Measurements from ENCODE around the gene SNTG2. TPM values are rescaled to one million over a fixed set of nuclear protein-coding genes. Genes with fewer than 3 reads are reported as not detected.
"Not testable (repeated sequence)": the region's sequence is repeated elsewhere in the genome, so short reads cannot be mapped to it uniquely, and the experiment has no call there.

The SNTG2 gene
- total RNA-seq, 1 donor from 2014 or later: 4.4 TPM

- intact Hi-C loops (cut with DNase I): no loop called here
- ATAC-seq (no peak), DNase-seq (ENCODE audit: low spot score) (no peak)
These were observed 243.2 kb downstream of the SNTG2 start for GRCh38 chr2:1193801-1194200.

DNA sequence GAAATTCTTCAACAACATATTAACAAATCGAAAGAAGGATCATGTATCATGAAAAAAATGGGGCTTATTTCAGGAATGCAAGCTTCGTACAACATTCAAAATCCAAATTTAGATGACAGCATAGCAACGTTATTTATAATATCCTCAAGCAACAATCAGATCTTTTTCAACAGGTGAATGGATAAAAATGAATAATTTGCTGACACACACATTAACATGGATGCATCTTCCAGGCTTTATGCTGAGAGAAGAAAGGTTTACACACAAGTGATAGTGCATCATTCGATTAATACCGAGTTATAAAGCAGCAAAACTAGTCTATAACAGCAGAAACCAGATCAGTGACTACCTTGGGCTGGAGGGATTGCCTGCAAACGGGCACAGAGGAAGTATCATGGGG, 253.1 kb downstream of the SNTG2 start:
- intact Hi-C loops (cut with DNase I): no loop called here
- DNase-seq (ENCODE audit: low spot score) (no peak), ATAC-seq (no peak)

DNA sequence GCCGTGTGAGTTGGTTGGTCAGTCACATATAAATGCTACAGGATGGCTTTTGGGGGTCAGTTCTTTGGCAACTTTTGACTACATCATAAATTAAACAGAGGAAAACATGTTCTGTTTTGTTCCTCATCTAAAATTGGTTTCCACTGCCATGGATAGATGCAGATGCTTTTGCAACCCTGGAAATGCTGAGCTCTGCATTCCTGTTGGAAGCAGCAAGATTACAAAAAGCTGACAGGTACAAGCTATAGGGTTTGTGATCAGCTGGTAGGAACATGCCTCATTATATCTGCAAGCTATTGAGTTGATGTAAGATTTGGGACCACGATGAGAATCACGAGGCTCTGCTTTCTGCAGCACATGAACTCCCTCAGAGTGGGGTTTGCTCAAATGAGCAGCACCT, 255.2 kb downstream of the SNTG2 start:
- intact Hi-C loops (cut with DNase I): no loop called here
- ATAC-seq (no peak), DNase-seq (ENCODE audit: low spot score) (no peak)

GRCh38 chr2:1207962-1208510, 257.4 kb downstream of the SNTG2 start:
- no peak for ATAC-seq
- intact Hi-C loops (cut with DNase I): no loop called here
- DNase-seq (ENCODE audit: low spot score): no peak

DNA sequence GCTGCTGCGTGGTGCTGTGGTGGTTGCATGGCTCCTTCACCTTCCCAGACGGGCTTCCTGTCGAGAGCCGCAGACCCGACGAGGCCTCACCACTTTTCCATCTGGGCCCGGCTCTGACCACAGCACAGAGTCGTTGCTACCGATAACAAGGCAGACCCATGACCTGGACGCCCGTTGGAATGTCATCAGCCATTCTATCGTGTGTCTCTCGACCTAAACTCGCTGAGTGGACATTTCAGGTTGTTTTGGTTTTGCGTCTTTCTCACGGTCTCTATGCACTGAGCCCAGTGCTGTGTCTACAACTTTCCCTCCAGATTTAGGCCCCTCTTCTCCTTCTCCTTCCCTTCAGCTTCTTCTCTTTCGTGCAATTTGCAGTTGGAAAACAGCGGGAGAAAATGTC, 257.9 kb downstream of the SNTG2 start:
- intact Hi-C loops (cut with DNase I): no loop called here
- ATAC-seq (no peak), DNase-seq (ENCODE audit: low spot score) (no peak)

DNA sequence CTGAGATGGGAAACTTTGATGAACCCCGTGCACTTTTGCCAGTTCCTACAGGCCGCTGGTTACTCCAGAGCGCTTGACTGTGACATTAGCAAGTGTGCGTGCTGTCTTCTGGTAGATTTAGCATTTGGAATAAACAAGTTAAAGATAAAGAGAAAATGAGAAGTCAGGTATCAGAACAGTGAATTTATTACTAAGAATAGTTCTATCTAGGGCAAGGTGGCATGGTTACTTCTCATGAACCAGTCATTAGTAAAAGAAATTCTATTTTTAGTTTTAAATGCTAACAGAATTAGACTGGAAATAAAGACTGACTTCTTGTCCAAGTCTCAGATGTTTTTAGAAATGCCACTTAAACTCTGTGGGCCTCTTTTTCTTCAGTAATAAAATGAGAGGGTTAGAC, 258.6 kb downstream of the SNTG2 start:
- DNase-seq (ENCODE audit: low spot score) (no peak), ATAC-seq (no peak)
- intact Hi-C loops (cut with DNase I): no loop called here

DNA sequence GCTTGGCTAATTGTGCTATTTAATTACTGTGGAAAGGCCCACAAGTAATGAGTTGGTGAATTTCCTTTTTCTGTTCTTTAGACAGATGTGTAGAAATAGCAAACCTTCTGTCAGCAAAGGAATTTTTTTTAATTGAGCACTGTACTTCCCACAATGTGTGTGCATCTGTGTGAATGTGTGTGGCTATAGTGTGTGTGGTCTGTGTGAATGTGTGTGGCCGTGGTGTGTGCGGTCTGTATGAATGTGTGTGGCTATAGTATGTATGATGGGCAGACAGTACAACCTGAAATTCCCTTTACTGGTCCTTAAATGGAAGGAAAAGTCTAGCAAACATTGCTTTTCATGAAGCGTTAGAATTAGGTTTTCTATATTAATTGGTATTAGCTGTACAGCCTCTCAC, 259.1 kb downstream of the SNTG2 start:
- ATAC-seq: no peak
- DNase-seq (ENCODE audit: low spot score): no peak
- intact Hi-C loops (cut with DNase I): no loop called here

DNA sequence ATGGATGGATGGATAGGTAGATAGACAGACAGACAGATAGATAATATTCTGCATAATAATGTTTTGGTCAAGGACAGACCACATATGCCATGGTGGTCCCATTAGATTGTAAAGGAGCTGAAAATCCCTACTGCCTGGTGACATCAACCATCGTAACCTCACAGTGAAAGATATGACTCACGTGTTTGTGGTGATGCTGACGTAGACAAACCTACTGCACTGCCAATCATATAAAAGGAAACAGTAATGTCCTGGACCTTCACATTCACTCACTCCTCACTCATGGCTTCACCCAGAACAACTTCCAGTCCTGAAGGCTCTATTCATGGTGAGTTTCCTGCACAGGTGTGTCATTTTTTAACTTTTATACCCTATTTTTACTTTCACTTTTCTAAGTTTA, 259.7 kb downstream of the SNTG2 start:
- ATAC-seq (no peak), DNase-seq (ENCODE audit: low spot score) (no peak)
- intact Hi-C loops (cut with DNase I): no loop called here

- DNase-seq (ENCODE audit: low spot score): no peak
- intact Hi-C loops (cut with DNase I): no loop called here
- ATAC-seq: peak; percentile 89
These were observed 269.4 kb downstream of the SNTG2 start for GRCh38 chr2:1219901-1220573.

DNA sequence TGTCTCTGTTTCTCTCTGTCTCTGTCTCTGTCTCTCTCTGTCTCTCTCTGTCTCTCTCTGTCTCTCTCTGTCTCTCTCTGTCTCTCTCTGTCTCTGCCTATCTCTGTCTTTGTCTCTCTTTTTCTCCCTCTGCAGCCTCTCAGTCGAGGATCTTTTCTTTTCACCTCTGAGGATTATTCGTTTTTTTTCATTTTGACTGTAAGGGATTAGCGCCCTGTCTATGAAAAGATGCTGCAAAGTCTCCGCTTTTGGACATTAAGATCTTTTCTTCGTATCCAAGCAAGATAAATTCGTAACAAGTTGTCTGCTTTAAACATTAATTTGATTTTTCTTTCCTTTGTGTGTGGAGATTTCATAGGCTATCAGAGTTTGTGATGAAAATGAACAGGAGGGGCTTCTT, 271.4 kb downstream of the SNTG2 start:
- intact Hi-C loops (cut with DNase I): no loop called here

DNA sequence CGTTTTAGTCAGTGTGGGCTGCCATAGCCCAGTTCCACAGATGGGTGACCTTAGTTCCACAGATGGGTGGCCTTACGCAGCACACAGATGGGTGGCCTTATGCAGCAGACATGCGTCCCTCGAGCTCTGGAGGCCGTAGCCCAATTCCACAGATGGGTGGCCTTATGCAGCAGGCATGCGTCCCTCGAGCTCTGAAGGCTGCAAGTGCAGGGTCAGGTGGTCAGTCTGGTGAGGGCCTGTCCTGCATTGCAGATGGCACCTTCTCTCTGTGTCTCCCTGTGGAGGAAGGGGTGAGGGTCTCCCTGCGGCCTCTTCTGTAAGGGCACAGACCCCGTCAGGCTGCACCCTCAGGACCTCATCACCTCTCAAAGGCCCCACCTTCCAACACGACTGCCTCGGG, 273.1 kb downstream of the SNTG2 start:
- intact Hi-C loops (cut with DNase I): no loop called here
- no peak for DNase-seq (ENCODE audit: low spot score)
- no peak for ATAC-seq

More for the DNA sequence above, 271.4 kb downstream of the SNTG2 start:
- no peak for ATAC-seq
- DNase-seq (ENCODE audit: low spot score): no peak

- DNase-seq (ENCODE audit: low spot score) (no peak), ATAC-seq (no peak)
- intact Hi-C loops (cut with DNase I): no loop called here
These were observed 274.3 kb downstream of the SNTG2 start for GRCh38 chr2:1224901-1225300.

GRCh38 chr2:1226766-1227165, 276.1 kb downstream of the SNTG2 start:
- DNase-seq (ENCODE audit: low spot score) (no peak), ATAC-seq (no peak)
- intact Hi-C loops (cut with DNase I): no loop called here

- ATAC-seq (no peak), DNase-seq (ENCODE audit: low spot score) (no peak)
- intact Hi-C loops (cut with DNase I): no loop called here
These were observed 276.7 kb downstream of the SNTG2 start for GRCh38 chr2:1227274-1227900.

DNA sequence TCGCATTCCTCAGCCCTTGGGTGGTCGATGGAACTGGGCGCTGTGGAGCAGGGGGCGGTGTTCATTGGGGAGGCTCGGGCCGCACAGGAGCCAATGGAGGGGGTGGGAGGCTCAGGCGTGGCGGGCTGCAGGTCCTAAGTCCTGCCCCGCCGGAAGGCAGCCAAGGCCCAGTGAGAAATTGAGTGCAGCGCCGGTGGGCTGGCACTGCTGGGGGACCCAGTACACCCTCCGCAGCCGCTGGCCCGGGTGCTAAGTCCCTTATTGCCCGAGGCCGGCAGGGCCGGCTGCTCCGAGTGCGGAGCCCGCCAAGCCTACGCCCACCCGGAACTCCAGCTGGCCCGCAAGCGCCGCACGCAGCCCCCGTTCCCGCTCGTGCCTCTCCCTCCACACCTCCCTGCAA, 278.9 kb downstream of the SNTG2 start:
- not testable (repeated sequence) for DNase-seq (ENCODE audit: low spot score)

DNA sequence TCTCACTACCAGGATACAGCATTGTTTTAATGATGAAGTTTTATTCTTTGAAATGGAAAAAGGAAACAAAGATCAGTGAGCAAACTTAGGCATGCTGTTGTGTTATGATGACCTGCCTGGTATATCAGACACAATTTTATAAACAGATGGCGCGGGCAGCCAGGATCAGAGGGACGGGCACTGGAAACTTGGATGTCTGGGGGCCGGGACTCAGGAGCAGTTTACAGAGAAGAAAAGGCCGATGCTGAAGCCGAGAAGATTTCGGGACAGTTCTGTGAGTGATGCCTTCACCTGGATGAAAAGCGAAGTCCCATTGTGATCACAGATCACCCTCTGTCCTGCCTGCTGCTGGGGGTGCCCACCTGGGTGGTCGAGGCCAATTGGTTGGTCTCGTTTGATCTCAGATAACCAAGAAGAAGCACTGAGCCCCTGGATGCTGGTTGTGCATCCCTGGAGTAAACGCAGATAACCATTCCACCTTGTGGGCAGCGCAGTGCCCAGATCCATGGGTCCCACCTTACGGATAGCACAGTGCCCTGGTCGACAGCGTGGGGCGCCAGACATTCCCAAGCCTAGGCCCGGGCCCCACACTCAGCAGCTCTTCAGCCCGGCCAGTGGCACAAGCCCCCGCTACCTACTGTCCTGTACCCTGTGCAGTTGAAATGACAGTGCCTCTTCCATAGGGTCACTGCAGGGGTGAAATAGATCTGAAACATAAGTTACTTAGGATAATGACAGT, 279.7 kb downstream of the SNTG2 start:
- DNase-seq (ENCODE audit: low spot score): no peak
- no peak for ATAC-seq
- intact Hi-C loops (cut with DNase I): no loop called here

More for the DNA sequence above, 278.9 kb downstream of the SNTG2 start:
- intact Hi-C loops (cut with DNase I); ATAC-seq: not testable (repeated sequence)

DNA sequence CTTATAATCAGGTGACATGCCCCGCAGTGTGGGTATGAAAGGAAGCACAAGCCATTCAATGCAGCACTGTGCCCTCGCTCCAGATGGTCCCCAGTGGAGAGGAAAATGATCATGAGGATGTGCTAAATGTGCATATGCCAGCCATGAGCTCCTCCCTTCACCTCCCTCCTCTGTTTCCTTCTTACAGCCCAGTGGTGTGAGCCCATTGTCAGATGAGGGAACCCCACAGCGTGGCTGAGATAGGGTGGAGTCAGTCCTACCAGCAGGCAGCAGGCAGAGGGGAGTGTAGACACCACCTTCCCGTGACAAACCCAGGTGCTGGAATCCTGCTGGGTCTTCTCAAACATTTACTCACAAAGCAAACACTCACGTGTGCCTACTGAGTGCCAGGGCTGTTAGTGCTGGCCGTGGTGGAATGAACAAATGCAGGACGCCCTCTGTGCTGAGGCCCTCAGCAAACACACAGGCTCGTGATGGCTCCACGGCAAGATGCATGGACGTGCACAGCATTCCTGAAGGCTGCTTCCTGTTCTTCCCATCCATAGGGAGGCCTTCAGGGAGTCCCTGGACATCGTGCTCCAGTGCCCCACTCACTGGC, 280.9 kb downstream of the SNTG2 start:
- intact Hi-C loops (cut with DNase I): no loop called here
- ATAC-seq (no peak), DNase-seq (ENCODE audit: low spot score) (no peak)

GRCh38 chr2:1233281-1233680, 282.6 kb downstream of the SNTG2 start:
- ATAC-seq: no peak
- intact Hi-C loops (cut with DNase I): no loop called here
- DNase-seq (ENCODE audit: low spot score): no peak

DNA sequence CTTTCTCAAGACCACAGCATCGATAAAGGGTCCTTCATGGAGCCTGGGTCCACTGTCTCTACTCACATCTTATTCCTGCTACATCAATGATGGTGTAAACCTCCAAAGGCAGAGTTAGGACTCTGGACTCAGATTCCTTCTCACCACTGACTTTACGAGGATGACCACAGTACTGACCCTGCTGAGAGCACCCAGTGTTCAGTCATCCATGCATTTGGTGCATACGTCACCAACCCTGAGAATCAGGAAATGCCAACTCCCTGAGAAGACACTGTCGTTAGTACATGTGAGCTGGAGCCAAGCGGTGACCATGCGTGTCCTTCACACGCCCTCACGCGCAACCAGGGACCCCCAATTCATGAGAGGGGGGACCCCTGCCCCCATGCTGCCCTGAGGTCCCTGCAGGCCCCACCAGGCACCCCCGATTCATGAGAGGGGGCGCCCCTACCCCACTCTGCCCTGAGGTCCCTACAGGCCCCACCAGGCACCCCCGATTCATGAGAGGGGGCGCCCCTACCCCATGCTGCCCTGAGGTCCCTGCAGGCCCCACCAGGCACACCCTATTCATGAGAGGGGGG, 284.2 kb downstream of the SNTG2 start:
- ATAC-seq (no peak), DNase-seq (ENCODE audit: low spot score) (no peak)
- intact Hi-C loops (cut with DNase I): no loop called here
